Upper lobe of left lung (tissue), 4 donors: ENCODE data around the gene PCDHB13.
"Not testable (repeated sequence)": the region's sequence is repeated elsewhere in the genome, so short reads cannot be mapped to it uniquely, and the experiment has no call there.

Experiments used
- CTCF ChIP-seq, 6 experiments: fragments of 450-650 bp in 4 of 6; fragments of 200-600 bp in 2 of 6; sonication (generic) in 2 of 6; IDR thresholded peaks; one replicate each; pipeline ENCODE4 v1.5.1; 2016 to 2019; ENCODE audit warnings: antibody characterized with exemption in 6 of 6
- EP300 ChIP-seq, 4 donors: sonication (generic); formaldehyde crosslinking; IDR thresholded peaks; one replicate each; pipeline ENCODE4 v1.5.1; 2017; ENCODE audit warnings: antibody characterized with exemption in 4 of 4, control low read depth in 2 of 4
- POLR2A ChIP-seq, 4 donors: fragments of 450-650 bp; IDR thresholded peaks; one replicate each; pipeline ENCODE4 v1.5.1; 2016 to 2017; ENCODE audit warnings: antibody characterized with exemption in 4 of 4, mild to moderate bottlenecking in 2 of 4
- POLR2AphosphoS5 ChIP-seq, 2 donors: sonication (generic); formaldehyde crosslinking; IDR thresholded peaks; one replicate each; pipeline ENCODE4 v1.5.1; 2017; ENCODE audit warnings: antibody characterized with exemption in 2 of 2

DNA sequence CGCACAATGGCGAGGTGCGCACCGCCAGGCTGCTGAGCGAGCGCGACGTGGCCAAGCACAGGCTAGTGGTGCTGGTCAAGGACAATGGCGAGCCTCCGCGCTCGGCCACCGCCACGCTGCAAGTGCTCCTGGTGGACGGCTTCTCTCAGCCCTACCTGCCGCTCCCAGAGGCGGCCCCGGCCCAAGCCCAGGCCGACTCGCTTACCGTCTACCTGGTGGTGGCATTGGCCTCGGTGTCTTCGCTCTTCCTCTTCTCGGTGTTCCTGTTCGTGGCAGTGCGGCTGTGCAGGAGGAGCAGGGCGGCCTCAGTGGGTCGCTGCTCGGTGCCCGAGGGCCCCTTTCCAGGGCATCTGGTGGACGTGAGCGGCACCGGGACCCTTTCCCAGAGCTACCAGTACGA lies 33.7 kb downstream of the PCDHB13 start:
- not testable (repeated sequence) for TF ChIP-seq CTCF, POLR2AphosphoS5, EP300, POLR2A (IDR thresholded peaks at IDR 0.05)
